Measurements from ENCODE around the gene BRSK2.

Gene BRSK2

DNA sequence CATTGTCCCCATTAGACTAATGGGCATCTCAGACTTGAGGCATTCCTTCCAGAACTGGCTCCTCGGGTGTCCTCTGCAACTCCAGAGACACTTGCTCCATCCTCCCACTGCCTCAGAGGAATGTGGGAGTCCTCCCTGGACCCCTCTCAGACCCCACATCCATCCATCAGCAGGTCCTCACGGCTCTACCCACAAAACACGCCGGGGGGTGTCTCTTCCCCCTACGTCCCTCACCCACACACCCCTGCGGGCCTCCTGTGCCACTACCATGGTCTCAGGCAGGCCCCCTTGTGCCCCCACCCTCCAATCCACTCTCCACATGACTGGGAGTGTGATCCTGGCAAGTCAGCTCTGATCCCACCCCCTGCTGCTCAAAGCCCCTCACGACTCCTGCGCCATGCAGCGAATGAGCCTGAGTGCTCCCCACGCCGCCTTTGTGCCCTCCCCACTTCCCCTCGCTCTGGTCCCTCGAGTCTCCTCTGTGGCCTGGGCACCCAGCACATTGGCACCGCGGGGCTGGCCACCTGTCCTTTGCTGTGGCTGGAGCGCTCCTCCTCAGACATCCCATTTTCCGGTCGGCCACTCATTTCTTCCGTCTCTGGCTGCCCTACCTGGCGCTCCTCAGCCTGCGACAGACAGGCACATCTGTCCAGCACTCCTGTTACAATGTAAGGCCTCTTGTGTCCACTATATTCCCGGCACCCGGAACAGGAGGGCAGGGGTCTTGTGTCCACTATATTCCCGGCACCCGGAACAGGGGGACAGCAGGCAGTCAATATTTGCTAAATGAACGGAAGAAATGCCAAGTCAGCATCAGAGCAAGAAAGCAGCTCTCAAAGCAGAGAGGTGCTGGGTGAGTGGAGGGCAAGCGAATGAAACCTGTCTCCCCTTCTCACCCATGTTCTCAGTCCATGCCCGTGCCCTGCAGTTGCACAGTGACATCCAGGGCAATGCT lies 111.0 kb downstream of the BRSK2 start:
- Histone ChIP-seq H3K9ac (ENCODE audit: low read length) (no peak overlapping the region), H3F3A (ENCODE audit: insufficient read depth, low read length) (no peaks in the 10 kb centered on the region), H3K4me2 (ENCODE audit: low read length) (no peak overlapping the region), H3K36me3 (ENCODE audit: insufficient read depth, low read length) (no peaks in the 10 kb centered on the region), H3K9me3 (ENCODE audit: low read length) (no peaks in the 10 kb centered on the region), H3K4me1 (ENCODE audit: insufficient read depth, low read length, severe bottlenecking) (no peaks in the 10 kb centered on the region), H4K20me1 (ENCODE audit: insufficient read depth, low read length) (no peaks in the 10 kb centered on the region), H3K4me3 (ENCODE audit: low read depth, low read length, poor library complexity, severe bottlenecking) (no peak overlapping the region), H2AFZ (ENCODE audit: low read length) (no peak overlapping the region), H3K9me2 (ENCODE audit: low read depth, low read length) (no peaks in the 10 kb centered on the region), H3K79me2 (ENCODE audit: insufficient read depth, low read length) (no peaks in the 10 kb centered on the region), H3K27me3 (ENCODE audit: insufficient read depth, low read length) (no peaks in the 10 kb centered on the region), H3K27ac (ENCODE audit: low read depth, low read length, poor library complexity, severe bottlenecking) (no peak overlapping the region)
- TF ChIP-seq, protein P1, sequence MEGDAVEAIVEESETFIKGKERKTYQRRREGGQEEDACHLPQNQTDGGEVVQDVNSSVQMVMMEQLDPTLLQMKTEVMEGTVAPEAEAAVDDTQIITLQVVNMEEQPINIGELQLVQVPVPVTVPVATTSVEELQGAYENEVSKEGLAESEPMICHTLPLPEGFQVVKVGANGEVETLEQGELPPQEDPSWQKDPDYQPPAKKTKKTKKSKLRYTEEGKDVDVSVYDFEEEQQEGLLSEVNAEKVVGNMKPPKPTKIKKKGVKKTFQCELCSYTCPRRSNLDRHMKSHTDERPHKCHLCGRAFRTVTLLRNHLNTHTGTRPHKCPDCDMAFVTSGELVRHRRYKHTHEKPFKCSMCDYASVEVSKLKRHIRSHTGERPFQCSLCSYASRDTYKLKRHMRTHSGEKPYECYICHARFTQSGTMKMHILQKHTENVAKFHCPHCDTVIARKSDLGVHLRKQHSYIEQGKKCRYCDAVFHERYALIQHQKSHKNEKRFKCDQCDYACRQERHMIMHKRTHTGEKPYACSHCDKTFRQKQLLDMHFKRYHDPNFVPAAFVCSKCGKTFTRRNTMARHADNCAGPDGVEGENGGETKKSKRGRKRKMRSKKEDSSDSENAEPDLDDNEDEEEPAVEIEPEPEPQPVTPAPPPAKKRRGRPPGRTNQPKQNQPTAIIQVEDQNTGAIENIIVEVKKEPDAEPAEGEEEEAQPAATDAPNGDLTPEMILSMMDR (IDR thresholded peaks at IDR 0.05; ENCODE audit: low read length) = no peak
- TF ChIP-seq EZH2 (IDR thresholded peaks at IDR 0.05; ENCODE audit: borderline replicate concordance, low read length) = no peak

- no peak overlapping the region for H3K4me3 ChIP-seq (ENCODE audit: low read depth, low read length, poor library complexity, severe bottlenecking)
Observed at GRCh38 chr11:1501421-1502167, 111.9 kb downstream of the BRSK2 start.

DNA sequence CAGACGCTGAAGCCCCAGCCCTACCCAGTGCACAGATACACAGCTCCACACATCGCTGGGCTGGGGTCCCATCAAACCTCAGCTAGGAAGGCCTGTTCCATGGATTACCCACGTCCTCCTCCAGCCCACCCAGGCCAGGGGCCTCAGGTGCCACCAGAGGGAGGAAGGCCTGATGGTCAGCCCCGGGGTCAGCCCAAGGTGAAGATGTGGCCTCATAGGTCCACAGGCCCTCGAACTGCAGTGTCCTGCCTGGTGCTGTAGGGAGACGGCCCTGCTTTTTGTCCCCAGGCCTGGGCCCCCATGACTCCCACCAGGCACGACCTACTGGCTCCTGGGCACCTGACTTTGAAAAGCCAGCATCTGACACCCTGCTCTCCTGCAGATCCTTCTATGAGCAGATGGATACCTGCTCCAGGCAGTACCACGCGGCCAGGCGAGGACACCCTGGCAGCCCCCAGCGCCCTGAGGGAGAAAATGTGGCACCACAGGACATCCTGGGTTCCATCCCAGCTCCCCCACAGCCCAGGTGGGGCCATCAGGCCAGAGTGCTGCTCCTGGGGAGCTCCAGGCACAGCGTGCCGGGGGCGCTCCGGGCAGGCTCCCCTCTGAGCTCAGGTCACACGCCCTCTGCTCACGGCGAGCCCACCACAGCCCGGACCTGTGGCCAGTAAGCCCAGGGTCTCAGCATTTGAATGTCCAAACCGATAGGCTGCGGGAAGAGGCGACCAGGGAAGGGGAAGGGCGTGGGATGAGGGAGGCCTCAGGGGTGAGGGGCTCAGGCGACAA lies 112.6 kb downstream of the BRSK2 start:
- H3K9me3 ChIP-seq (ENCODE audit: low read length) = no peaks in the 10 kb centered on the region
- H3K27me3 ChIP-seq (ENCODE audit: insufficient read depth, low read length) = no peaks in the 10 kb centered on the region
- no peak overlapping the region for H2AFZ ChIP-seq (ENCODE audit: low read length)
- H3K9me2 ChIP-seq (ENCODE audit: low read depth, low read length) = no peaks in the 10 kb centered on the region
- TF ChIP-seq, protein P1 (IDR thresholded peaks at IDR 0.05; ENCODE audit: low read length) = no peak
- TF ChIP-seq EZH2 (IDR thresholded peaks at IDR 0.05; ENCODE audit: borderline replicate concordance, low read length) = no peak
- no peak overlapping the region for H3K4me3 ChIP-seq (ENCODE audit: low read depth, low read length, poor library complexity, severe bottlenecking)
- H3K27ac ChIP-seq (ENCODE audit: low read depth, low read length, poor library complexity, severe bottlenecking) = no peak overlapping the region
- H4K20me1 ChIP-seq (ENCODE audit: insufficient read depth, low read length) = no peaks in the 10 kb centered on the region
- no peaks in the 10 kb centered on the region for H3K79me2 ChIP-seq (ENCODE audit: insufficient read depth, low read length)
- H3K9ac ChIP-seq (ENCODE audit: low read length) = no peak overlapping the region
- no peaks in the 10 kb centered on the region for H3K36me3 ChIP-seq (ENCODE audit: insufficient read depth, low read length)
- H3K4me2 ChIP-seq (ENCODE audit: low read length) = no peak overlapping the region
- H3F3A ChIP-seq (ENCODE audit: insufficient read depth, low read length) = no peaks in the 10 kb centered on the region
- H3K4me1 ChIP-seq (ENCODE audit: insufficient read depth, low read length, severe bottlenecking) = no peaks in the 10 kb centered on the region

More at GRCh38 chr11:1501421-1502167, 111.9 kb downstream of the BRSK2 start:
- no peak overlapping the region for H3K9ac ChIP-seq (ENCODE audit: low read length)
- H3K27ac ChIP-seq (ENCODE audit: low read depth, low read length, poor library complexity, severe bottlenecking) = no peak overlapping the region
- no peaks in the 10 kb centered on the region for H3K79me2 ChIP-seq (ENCODE audit: insufficient read depth, low read length)
- TF ChIP-seq, protein P1 (IDR thresholded peaks at IDR 0.05; ENCODE audit: low read length) = no peak
- TF ChIP-seq EZH2 (IDR thresholded peaks at IDR 0.05; ENCODE audit: borderline replicate concordance, low read length) = no peak
- no peaks in the 10 kb centered on the region for H3K36me3 ChIP-seq (ENCODE audit: insufficient read depth, low read length)
- no peak overlapping the region for H2AFZ ChIP-seq (ENCODE audit: low read length)
- no peaks in the 10 kb centered on the region for H3K4me1 ChIP-seq (ENCODE audit: insufficient read depth, low read length, severe bottlenecking)
- H3K4me2 ChIP-seq (ENCODE audit: low read length) = no peak overlapping the region
- no peaks in the 10 kb centered on the region for H3K27me3 ChIP-seq (ENCODE audit: insufficient read depth, low read length)
- H3F3A ChIP-seq (ENCODE audit: insufficient read depth, low read length) = no peaks in the 10 kb centered on the region
- H4K20me1 ChIP-seq (ENCODE audit: insufficient read depth, low read length) = no peaks in the 10 kb centered on the region
- H3K9me2 ChIP-seq (ENCODE audit: low read depth, low read length) = no peaks in the 10 kb centered on the region
- H3K9me3 ChIP-seq (ENCODE audit: low read length) = no peaks in the 10 kb centered on the region
